GM10266 (cell line): ENCODE results near the gene SCAF4.

Source experiments
- DNase-seq: peaks from one replicate; pipeline ENCODE4 v3.0.0; 2012; ENCODE audit errors: extremely low spot score
- CTCF ChIP-seq: IDR thresholded peaks from 2 replicates; pipeline ENCODE4 v1.5.1; 2012; ENCODE audit warnings: mild to moderate bottlenecking, low read depth; ENCODE audit not compliant: control insufficient read depth, insufficient read depth; ENCODE audit errors: missing control alignments

Gene SCAF4

GRCh38 chr21:31696424-31696823, 35.5 kb downstream of the SCAF4 start:
- TF ChIP-seq CTCF: no peak
- no peak for DNase-seq

- no peak for TF ChIP-seq CTCF
- DNase-seq: no peak
These were observed 38.7 kb downstream of the SCAF4 start for GRCh38 chr21:31693222-31693621.

- no peak for DNase-seq
- no peak for TF ChIP-seq CTCF
These were observed 43.1 kb downstream of the SCAF4 start for GRCh38 chr21:31688603-31689368.

GRCh38 chr21:31687108-31687507, 44.8 kb downstream of the SCAF4 start:
- no peak for DNase-seq
- no peak for TF ChIP-seq CTCF

GRCh38 chr21:31686272-31686915, 45.5 kb downstream of the SCAF4 start:
- DNase-seq: no peak
- TF ChIP-seq CTCF: no peak

- no peak for TF ChIP-seq CTCF
- no peak for DNase-seq
These were observed 47.0 kb downstream of the SCAF4 start for GRCh38 chr21:31684918-31685317.

- DNase-seq: no peak
These were observed 48.9 kb downstream of the SCAF4 start for GRCh38 chr21:31683029-31683428.

More at GRCh38 chr21:31683029-31683428, 48.9 kb downstream of the SCAF4 start:
- TF ChIP-seq CTCF: no peak
